Mesenchymal stem cell (in vitro differentiated cells and primary cell): ENCODE results near the gene PLCD1.
A peak's percentile ranks its signal among the peaks of the same experiment; 100 is the strongest.

Experiments
- DNase-seq: peaks from one replicate; pipeline ENCODE4 v3.0.0-alpha.2; 2013
- H2AFZ ChIP-seq: one replicate; pipeline ENCODE4 v1.6.1; 2013; ENCODE audit warnings: low read depth, mild to moderate bottlenecking, control low read depth, inconsistent platforms, low read length, moderate library complexity
- H2AK5ac ChIP-seq: 2 replicates; pipeline ENCODE4 v1.6.1; 2013; ENCODE audit warnings: low read length, moderate library complexity, mild to moderate bottlenecking, inconsistent platforms; ENCODE audit not compliant: severe bottlenecking
- H2BK120ac ChIP-seq: one replicate; pipeline ENCODE4 v1.6.1; 2013; ENCODE audit warnings: low read depth, mild to moderate bottlenecking, inconsistent platforms, low read length, moderate library complexity
- H2BK12ac ChIP-seq, 2 experiments: one replicate each; pipeline ENCODE4 v1.6.1; 2013; ENCODE audit warnings: inconsistent platforms in 2 of 2, low read length in 2 of 2, mild to moderate bottlenecking in 2 of 2, moderate library complexity in 2 of 2, control low read depth in 1 of 2
- H2BK15ac ChIP-seq: one replicate; pipeline ENCODE4 v1.6.1; 2013; ENCODE audit warnings: mild to moderate bottlenecking, low read depth, inconsistent platforms; ENCODE audit not compliant: poor library complexity, severe bottlenecking
- H2BK5ac ChIP-seq: 2 replicates; pipeline ENCODE4 v1.6.1; 2013; ENCODE audit warnings: low read depth, mild to moderate bottlenecking, low read length, control low read depth, inconsistent platforms; ENCODE audit not compliant: poor library complexity, severe bottlenecking
- H3K14ac ChIP-seq, 2 experiments: one replicate each; pipeline ENCODE4 v1.6.1; 2013; ENCODE audit warnings: inconsistent platforms in 2 of 2, low read length in 2 of 2, control low read depth in 1 of 2, mild to moderate bottlenecking in 1 of 2, moderate library complexity in 1 of 2
- H3K18ac ChIP-seq, 2 experiments: one replicate each; pipeline ENCODE4 v1.6.1; 2013; ENCODE audit warnings: inconsistent platforms in 2 of 2, low read length in 2 of 2, control low read depth in 1 of 2, low read depth in 1 of 2, mild to moderate bottlenecking in 1 of 2
- H3K23ac ChIP-seq, 2 experiments: one replicate each; pipeline ENCODE4 v1.6.1; 2013; ENCODE audit warnings: inconsistent platforms in 2 of 2, low read length in 2 of 2, mild to moderate bottlenecking in 2 of 2, moderate library complexity in 2 of 2, control low read depth in 1 of 2
- H3K27ac ChIP-seq: 2 replicates; pipeline ENCODE4 v1.5.1; 2013; ENCODE audit warnings: mild to moderate bottlenecking, moderate library complexity, low read length, control low read depth, inconsistent platforms; ENCODE audit not compliant: poor library complexity, severe bottlenecking
- H3K27me3 ChIP-seq, 2 experiments: 2 replicates each; pipeline versions ENCODE4 v1.6.1 to v1.7.0; 2013; ENCODE audit warnings: low read length in 2 of 2, mild to moderate bottlenecking in 2 of 2, moderate library complexity in 2 of 2, control low read depth in 1 of 2, inconsistent platforms in 1 of 2; ENCODE audit not compliant: control insufficient read depth in 1 of 2, insufficient read depth in 1 of 2
- H3K36me3 ChIP-seq, 2 experiments: 2 replicates each; pipeline versions ENCODE4 v1.6.1 to v1.7.0; 2013; ENCODE audit warnings: low read length in 2 of 2, control low read depth in 1 of 2, inconsistent platforms in 1 of 2, low read depth in 1 of 2, mild to moderate bottlenecking in 1 of 2; ENCODE audit not compliant: insufficient read depth in 2 of 2, control insufficient read depth in 1 of 2
- H3K4ac ChIP-seq, 2 experiments: one replicate each; pipeline ENCODE4 v1.6.1; 2013; ENCODE audit warnings: inconsistent platforms in 2 of 2, low read length in 2 of 2, mild to moderate bottlenecking in 2 of 2, moderate library complexity in 2 of 2, control low read depth in 1 of 2, low read depth in 1 of 2
- H3K4me1 ChIP-seq: 2 replicates; pipeline ENCODE4 v1.6.1; 2013; ENCODE audit warnings: low read depth, low read length, control low read depth; ENCODE audit not compliant: control insufficient read depth, insufficient read depth
- H3K4me2 ChIP-seq: 2 replicates; pipeline ENCODE4 v1.6.1; 2013; ENCODE audit warnings: low read length, mild to moderate bottlenecking, inconsistent platforms; ENCODE audit not compliant: poor library complexity, severe bottlenecking
- H3K4me3 ChIP-seq, 2 experiments: 2 replicates each; pipeline versions ENCODE4 v1.5.1 to v1.7.0; 2013; ENCODE audit warnings: low read length in 2 of 2, mild to moderate bottlenecking in 2 of 2, control low read depth in 1 of 2, low read depth in 1 of 2; ENCODE audit not compliant: insufficient read depth in 1 of 2
- H3K79me1 ChIP-seq: replicated peaks from 2 replicates; pipeline ENCODE4 v1.6.1; 2013; ENCODE audit warnings: mild to moderate bottlenecking, control low read depth, low read length, inconsistent platforms; ENCODE audit not compliant: poor library complexity, severe bottlenecking
- H3K9ac ChIP-seq: 2 replicates; pipeline ENCODE4 v1.7.0; 2013; ENCODE audit warnings: mild to moderate bottlenecking, low read length, moderate library complexity
- H3K9me3 ChIP-seq: 2 replicates; pipeline ENCODE4 v1.7.0; 2013; ENCODE audit warnings: mild to moderate bottlenecking, low read length; ENCODE audit not compliant: control insufficient read depth
- H4K8ac ChIP-seq: one replicate; pipeline ENCODE4 v1.6.1; 2013; ENCODE audit warnings: inconsistent platforms, mild to moderate bottlenecking, low read length, moderate library complexity
- H4K91ac ChIP-seq: one replicate; pipeline ENCODE4 v1.6.1; 2013; ENCODE audit warnings: mild to moderate bottlenecking, low read length, inconsistent platforms
- WGBS: methylation state at CpG from one replicate; pipeline ENCODE4 v1.1.7; 2013; ENCODE audit warnings: mixed read lengths; 5-methylcytosine and 5-hydroxymethylcytosine counted together

The PLCD1 gene

DNA sequence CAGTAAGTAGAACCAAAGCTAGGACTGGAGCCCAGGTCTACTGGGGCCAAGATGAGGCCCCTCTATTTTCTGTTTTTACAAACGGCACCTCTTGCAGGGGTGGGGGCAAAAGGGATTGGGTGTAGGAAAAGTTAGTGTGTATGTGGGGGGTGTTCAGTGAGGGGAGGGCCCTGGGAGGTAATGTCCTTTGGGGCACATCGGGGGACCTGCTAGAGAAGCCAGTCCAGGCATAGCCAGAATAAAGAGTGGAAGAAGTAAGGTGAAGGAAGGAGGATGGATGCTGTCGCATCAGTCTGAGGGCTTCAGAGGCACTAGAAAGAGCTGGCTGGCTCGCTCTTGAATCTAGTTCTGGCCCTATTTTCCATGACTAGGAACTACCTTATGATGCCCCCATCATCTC is 2.6 kb downstream of the PLCD1 start:
- Histone ChIP-seq H2BK15ac (peak overlapping the region; percentile 64), H2AK5ac (no peak overlapping the region), H3K27ac (no peak overlapping the region), H3K4me2 (no peak overlapping the region), H2BK12ac (no peak overlapping the region), H3K79me1 (no peaks in the 10 kb centered on the region), H3K36me3 (no peaks in the 10 kb centered on the region), H3K27me3 (no peaks in the 10 kb centered on the region), H3K4me3 (no peak overlapping the region), H3K23ac (no peak overlapping the region), H2BK120ac (no peak overlapping the region), H3K4me1 (peaks cover 28% of the 10 kb centered on the region), H2AFZ (no peak overlapping the region), H3K18ac (no peak overlapping the region), H3K14ac (no peak overlapping the region), H4K8ac (no peak overlapping the region), H2BK5ac (no peak overlapping the region), H3K9ac (no peak overlapping the region), H3K9me3 (no peaks in the 10 kb centered on the region), H4K91ac (no peak overlapping the region), H3K4ac (no peak overlapping the region)
- 39% methylated on average over 2 of the region's 4 CpGs for WGBS
- no peak for DNase-seq

DNA sequence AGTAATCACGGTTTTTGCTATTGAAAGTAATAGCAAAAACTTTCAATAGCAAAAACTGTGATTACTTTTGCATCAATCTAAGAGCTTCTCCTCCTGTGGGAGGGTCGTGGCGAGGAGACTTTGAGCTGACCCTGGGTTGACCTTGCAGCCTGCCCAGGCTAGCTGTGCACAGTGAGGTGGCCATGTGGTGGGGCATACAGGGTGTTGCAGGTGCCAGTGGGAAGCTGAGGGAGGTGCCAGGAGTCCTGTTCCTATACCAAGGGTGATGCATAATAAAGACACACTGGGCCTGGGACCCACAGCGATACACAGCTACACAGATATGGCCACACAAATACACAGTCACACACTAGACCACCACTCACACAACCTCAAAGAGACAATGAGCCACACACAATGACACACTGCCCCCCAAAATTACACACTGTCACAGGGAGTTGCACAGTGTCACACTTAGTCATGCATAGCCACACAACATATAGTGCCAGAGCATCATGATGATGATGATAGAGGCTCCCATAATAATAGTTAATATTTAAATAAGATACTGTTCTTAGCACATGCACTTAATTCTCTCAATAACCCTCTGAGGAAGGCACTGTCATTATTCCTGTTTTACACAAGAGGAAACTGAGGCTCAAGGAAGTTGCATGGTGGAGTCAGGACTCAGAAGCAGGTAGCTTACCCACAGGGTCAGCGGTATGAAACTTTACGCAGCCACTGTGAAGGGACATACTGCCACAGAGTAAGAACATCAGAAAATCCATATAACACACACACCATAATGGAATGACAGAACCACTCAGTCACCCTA is 6.3 kb downstream of the PLCD1 start:
- Histone ChIP-seq H3K4ac (no peak overlapping the region), H3K79me1 (peaks cover 1% of the 10 kb centered on the region), H3K27me3 (no peaks in the 10 kb centered on the region), H3K4me3 (peak overlapping the region in 1 of 2 experiments; percentile 95), H2BK5ac (no peak overlapping the region), H3K4me1 (peaks cover 10% of the 10 kb centered on the region), H3K36me3 (peaks cover 16 to 23% of the 10 kb centered on the region in 2 experiments), H2AFZ (no peak overlapping the region), H2BK120ac (no peak overlapping the region), H3K23ac (no peak overlapping the region), H2AK5ac (no peak overlapping the region), H4K91ac (peak overlapping the region; percentile 18), H3K18ac (no peak overlapping the region), H3K4me2 (no peak overlapping the region), H3K9me3 (no peaks in the 10 kb centered on the region), H3K27ac (no peak overlapping the region), H3K14ac (no peak overlapping the region), H2BK12ac (no peak overlapping the region), H4K8ac (peak overlapping the region; percentile 27), H3K9ac (peak overlapping the region; percentile 93), H2BK15ac (no peak overlapping the region)
- no peak for DNase-seq
- WGBS: 92% methylated on average over 5 of the region's 6 CpGs

DNA sequence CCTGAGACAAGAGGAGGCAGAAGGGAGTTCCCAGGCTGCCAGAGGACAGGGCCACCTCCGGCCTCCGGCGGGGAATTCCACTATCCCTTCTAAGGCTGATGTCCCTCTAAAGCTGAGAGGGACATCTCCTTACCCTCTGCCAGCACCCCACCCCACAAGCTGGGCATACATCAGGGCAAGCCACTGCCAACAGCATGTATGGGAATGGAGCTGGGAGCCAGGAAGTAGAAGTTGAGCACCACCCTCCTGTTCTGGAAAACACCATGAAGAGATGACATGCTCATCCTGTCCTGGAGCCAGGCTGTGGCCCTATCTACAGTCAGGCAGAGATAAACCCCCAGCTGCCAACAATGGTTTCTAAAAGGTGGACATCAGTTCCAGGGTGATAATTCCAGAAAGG is 7.1 kb downstream of the PLCD1 start:
- Histone ChIP-seq H2AFZ (no peak overlapping the region), H3K36me3 (peaks cover 24 to 29% of the 10 kb centered on the region in 2 experiments), H2BK15ac (no peak overlapping the region), H3K79me1 (peaks cover 1% of the 10 kb centered on the region), H3K18ac (no peak overlapping the region), H2BK12ac (no peak overlapping the region), H4K91ac (no peak overlapping the region), H3K9me3 (no peaks in the 10 kb centered on the region), H4K8ac (no peak overlapping the region), H3K4ac (no peak overlapping the region), H3K4me3 (no peak overlapping the region), H3K14ac (no peak overlapping the region), H3K27ac (no peak overlapping the region), H2AK5ac (no peak overlapping the region), H2BK120ac (no peak overlapping the region), H3K27me3 (no peaks in the 10 kb centered on the region), H3K23ac (no peak overlapping the region), H3K4me1 (peaks cover 17% of the 10 kb centered on the region), H3K9ac (no peak overlapping the region), H3K4me2 (no peak overlapping the region), H2BK5ac (no peak overlapping the region)
- DNase-seq: no peak
- WGBS: 67% methylated on average over 3 of the region's 3 CpGs

DNA sequence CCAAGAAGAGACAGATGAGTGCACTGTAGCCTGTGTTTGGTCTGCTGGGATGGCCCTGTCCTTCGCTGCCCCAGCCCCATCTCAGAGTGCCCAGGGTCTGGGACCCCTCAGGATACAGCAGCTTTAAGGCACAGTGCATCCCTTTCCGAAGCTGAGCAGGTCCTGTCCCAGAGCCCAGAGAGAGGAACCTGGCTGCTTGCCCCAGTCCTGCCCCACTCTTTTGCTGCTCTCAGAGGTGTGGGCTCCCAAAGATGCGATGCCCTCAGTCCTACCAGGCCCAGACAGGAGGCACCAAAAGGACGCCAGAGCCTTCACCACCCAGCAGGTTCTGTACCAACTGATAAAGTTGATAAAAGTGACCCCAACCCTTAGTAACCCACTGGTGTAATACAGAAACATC is 8.2 kb downstream of the PLCD1 start:
- Histone ChIP-seq H2AFZ (no peak overlapping the region), H3K18ac (no peak overlapping the region), H3K23ac (no peak overlapping the region), H3K9ac (no peak overlapping the region), H2BK12ac (no peak overlapping the region), H3K4me2 (no peak overlapping the region), H3K9me3 (peaks cover 5% of the 10 kb centered on the region), H2BK5ac (no peak overlapping the region), H2BK15ac (no peak overlapping the region), H3K27me3 (no peaks in the 10 kb centered on the region), H3K36me3 (peaks cover 35 to 40% of the 10 kb centered on the region in 2 experiments), H3K4me1 (peaks cover 21% of the 10 kb centered on the region), H2AK5ac (no peak overlapping the region), H3K4me3 (no peak overlapping the region), H3K14ac (no peak overlapping the region), H3K79me1 (peaks cover 1% of the 10 kb centered on the region), H2BK120ac (no peak overlapping the region), H3K27ac (no peak overlapping the region), H3K4ac (no peak overlapping the region), H4K8ac (no peak overlapping the region), H4K91ac (no peak overlapping the region)
- WGBS: 94% methylated on average over 4 of the region's 4 CpGs
- no peak for DNase-seq
